GM19395 (cell line): ENCODE data around the gene NUP210L.

Experiments
- ATAC-seq: cut with Tn5 transposase; IDR thresholded peaks from one replicate; pipeline ENCODE4 v1.9.1; 2021; ENCODE audit warnings: mild to moderate bottlenecking, moderate library complexity; ENCODE audit not compliant: unreplicated experiment

Gene NUP210L

DNA sequence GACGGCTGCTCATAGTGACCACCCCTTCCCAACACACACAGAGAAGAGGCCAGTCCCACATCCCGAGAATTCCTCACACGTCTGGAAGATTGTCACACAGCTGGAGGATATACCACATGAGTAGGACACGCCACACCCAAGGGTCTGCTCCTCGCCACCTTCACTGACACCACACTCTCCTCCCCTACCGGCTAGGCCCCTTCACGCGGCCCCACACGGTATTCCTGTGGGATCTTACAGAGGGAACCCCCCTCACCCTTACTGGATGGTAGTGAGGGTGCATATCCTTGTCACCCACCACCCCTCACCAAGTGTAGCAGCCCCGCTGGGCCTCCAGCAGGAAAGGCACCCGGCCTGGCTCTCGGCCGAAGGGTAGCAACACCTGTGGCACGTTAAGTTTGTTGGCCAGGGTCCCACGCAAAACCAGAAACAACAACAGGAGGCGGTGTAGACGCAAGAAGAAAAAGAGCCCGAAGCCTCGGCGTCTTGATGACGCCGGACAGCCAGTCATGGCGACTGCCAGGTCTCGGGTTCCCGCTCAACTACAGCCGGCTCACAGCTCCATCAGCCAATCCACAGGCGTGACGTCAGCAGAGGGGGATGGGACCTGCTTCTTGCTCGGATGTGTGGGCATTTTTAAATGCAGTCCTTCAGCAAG lies at the start of gene NUP210L:
NUP210L (minus strand) TSS at position 540 of the 658 bp plus-strand sequence.
- no peak for ATAC-seq

DNA sequence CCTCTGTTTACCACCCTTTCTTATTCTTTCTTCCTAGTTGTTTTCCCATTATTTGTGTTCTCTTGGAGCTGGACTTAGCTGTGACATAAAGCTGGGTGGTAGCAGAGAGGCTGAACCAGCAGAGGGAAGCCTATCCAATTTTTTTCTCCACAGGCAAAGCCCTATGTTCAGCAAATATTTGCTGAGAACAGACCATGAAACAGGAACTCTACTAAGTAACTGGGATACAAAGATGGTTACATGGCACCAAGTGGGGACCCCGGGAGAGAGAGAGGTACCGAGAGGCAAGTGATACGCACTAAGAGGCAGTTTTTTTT lies 44.6 kb upstream of the NUP210L start:
- ATAC-seq: no peak

GRCh38 chr1:154198756-154199562 lies 44.1 kb upstream of the NUP210L start:
- ATAC-seq: no peak

DNA sequence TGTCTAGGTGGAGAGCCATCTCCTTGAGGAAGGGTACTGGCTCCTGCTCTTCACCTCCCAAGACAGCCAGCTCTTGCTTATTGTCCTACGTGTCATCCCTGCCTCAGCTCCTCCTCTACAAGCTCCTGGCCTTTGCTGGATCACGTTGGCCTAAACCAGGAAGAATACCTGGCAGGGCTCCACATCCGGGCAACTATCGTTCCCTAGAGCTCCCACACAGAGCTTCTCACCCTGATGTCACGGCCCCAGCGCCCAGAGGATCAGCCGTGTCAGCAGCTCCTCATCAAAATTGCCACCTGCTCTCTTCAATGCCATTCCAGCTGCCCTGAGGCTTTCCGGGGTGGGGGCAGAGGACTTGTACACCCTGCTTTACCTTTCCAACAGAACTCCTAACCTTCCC lies 38.9 kb upstream of the NUP210L start:
- no peak for ATAC-seq

GRCh38 chr1:154192476-154192875 lies 37.6 kb upstream of the NUP210L start:
- ATAC-seq: no peak

GRCh38 chr1:154191990-154192461 lies 37.2 kb upstream of the NUP210L start, which contains the start of gene TPM3:
Gene TPM3, minus strand, starts transcription at chr1:154192100. Its CDS starts 82 bp downstream, at chr1:154192018.
- ATAC-seq: no peak

DNA sequence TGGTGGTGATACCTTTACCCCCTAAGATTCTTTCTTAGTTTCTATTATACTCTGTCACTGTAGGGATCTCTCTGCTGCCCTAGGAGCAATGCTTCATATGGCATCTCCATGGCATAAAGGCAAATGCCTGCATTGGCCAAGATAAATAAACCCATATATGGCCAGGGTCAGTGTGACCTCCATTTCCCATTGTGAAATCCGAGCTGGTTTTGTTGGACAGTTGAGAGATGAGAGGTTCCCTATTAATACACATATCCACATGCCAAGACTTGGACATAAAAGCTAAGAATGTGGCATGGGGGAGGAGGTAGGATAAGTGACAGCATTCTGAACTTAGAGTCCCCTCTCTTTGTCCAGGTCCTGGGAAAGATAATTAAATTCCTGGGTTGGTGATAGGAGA lies 35.7 kb upstream of the NUP210L start:
- no peak for ATAC-seq

DNA sequence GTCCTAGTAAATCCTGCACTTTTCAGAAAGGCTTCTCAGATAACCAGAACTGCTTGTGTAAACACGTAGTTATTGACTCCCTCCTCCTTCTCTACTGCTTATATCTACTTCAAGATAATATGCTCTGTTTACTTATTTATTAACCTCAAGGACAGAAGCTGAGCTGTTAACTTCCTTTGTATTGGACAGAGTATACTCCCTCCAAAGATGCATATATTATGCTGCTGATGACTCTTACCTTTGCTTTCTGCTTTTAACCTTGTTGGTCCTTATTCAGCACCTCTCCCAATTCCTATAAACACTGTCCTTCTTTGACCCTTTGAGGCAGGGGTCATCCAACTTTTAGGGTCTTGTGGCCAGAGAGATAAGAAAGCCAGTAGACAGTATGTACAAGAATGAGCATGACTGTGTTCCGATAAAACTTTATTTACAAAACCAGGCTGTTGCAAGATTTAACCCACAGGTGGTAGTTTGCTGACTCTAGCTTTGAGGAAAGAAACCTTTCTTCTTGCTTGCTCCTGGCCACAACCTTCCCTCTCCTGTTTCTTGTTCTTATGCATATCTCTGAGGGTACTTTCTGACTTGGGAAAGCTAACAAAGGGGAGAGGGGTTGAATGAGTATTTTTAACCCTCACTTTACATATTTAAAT lies 32.1 kb upstream of the NUP210L start:
- no peak for ATAC-seq

- ATAC-seq: no peak
Measured at GRCh38 chr1:154186177-154186576, 31.3 kb upstream of the NUP210L start.

DNA sequence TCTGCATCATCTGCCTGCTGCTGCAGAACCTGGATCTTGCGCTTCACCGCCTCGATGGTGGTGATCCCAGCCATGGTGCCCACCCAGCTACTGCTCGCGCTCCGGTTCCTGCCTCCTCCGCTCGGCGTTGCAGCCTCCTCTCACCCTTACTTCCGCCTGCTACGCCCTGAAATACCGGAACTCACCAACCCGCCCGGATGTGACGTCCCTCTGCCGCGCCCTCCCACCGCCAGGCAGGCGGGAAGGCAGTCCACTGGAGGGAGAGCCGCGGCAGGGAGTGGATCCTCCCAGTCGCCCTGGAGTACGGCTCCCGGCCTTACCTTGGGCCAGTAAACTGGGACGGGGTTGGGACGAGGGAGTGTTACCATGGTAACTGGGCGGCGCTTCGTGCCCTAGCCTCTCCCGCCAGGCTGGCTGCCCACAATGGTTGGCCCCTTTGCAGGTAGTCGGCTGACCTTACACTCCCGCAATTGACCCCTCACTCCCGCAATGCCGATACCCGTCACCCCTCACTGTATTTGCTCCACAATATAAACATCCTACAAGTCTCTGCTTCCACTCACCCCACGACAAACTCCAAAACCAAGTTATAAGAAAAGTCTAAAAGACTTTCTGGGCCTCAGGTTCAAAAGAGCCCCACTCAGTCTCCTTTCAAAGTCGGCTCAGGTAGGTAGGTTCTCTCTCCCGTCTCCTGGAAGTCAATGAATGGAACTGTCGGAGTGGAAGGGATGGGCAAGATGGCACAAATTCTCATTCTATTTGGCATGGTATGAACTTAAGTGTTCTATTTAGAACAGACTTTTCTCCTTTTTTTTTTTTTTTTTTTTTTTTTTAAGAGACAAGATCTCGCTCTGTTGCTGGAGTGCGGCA lies 28.4 kb upstream of the NUP210L start:
- ATAC-seq: peak; percentile 71

DNA sequence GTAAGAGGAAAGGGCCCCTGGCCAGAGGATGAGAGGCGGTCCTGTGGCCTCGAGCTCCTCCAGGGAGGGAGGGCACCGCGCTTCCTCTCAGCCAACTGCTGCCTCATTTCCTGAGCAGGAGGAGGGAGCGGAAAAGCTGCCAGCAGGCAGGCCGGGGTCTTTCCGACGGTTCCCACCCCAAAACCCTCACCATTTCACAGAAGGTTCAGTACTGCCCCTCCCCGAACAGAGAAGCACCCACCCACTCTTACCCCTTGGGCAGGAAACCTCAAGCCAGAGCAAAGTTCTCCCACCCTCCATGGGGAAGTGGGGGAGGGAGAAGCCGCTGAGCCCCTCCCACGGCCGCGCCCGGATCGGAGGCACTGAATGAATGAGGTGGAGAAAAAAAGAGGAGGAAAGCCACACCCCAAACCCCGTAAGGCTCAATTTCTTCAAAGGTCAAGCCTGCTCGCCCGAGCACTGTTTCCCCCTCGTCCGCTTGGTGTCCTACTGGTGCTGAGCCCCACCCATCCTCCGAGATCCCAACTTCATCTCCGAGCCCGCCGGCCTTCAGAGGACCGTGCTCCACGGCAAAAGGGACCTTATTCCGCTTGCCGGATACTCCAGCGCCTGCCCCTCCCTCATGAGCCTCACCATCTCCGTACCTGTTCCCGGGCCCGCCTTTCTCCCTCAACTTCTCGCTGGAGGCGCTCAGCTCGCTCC lies 27.6 kb upstream of the NUP210L start:
- peak; percentile 58 for ATAC-seq

DNA sequence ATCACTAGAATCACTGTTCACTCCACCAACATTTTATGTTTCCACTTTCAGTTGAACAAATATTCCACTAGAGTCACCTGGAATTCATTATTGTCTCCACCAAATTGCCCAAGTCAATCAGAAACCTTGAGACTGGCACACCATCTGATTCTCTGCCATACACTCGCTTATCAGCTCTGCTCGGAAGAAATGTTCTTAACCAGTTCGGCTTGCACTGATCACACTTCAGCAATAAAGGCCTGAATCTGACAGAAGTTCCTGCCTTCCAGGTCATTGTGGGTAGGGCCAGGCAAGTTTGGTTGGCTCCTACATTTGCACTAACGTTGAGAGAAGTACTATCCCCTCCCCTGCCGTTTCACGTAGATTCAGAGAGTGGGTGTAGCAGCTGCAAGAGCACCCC lies 27.1 kb upstream of the NUP210L start:
- ATAC-seq: no peak

DNA sequence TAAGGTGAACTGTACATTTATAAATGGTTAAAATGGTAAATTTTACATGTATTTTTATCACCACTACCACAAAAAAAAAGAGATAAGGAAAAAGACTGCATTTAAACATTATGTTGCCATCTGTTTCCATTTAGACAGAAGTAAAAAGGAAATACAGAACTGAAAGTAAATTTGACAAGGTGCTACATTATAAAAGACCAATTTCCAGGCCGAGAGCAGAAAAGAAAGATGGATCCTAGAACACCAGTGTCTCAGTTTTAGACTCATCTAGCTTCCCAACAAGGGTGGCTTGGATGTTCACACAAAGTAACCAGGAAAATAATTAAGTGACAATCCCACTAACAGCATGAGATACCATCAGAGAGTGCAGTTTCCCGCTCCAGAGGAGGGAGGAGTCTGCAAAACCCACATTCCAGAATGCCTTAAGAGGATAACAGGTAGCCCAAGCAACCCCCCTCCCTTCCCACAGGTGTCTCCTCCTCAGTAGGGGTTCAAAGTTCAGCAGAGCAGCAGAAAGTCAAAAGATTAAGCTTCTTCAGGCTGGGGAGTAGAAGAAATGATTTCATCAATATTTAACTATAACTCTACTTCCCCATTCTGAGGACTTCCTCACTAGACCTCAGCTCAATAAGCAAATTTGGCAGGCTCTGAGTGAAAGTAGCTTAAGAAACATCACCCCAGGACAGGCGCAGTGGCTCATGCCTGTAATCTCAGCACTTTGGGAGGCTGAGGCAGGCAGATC lies 25.2 kb upstream of the NUP210L start:
- ATAC-seq: no peak

- ATAC-seq: no peak
Measured at GRCh38 chr1:154178911-154179811, 24.3 kb upstream of the NUP210L start.

- no peak for ATAC-seq
Measured at GRCh38 chr1:154178013-154178412, 23.1 kb upstream of the NUP210L start.

- no peak for ATAC-seq
Measured at GRCh38 chr1:154176337-154176736, 21.5 kb upstream of the NUP210L start.

DNA sequence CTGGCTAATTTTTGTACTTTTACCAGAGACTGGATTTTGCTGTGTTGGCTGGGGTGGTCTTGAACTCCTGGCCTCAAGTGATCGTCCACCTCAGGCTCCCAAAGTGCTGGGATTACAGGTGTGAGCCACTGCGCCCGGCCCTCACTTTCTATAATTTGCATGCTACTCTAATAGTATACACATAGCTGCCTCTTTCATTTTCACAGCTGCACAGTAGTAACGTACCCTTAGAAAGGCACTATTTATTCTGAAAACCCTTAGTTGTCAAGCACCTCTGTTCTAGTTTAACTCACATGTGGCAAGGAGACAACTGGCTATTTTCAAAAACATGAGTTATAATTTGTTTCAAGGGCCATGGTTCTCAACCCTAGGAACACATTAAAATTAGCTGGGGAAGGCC lies 19.8 kb upstream of the NUP210L start:
- ATAC-seq: no peak

DNA sequence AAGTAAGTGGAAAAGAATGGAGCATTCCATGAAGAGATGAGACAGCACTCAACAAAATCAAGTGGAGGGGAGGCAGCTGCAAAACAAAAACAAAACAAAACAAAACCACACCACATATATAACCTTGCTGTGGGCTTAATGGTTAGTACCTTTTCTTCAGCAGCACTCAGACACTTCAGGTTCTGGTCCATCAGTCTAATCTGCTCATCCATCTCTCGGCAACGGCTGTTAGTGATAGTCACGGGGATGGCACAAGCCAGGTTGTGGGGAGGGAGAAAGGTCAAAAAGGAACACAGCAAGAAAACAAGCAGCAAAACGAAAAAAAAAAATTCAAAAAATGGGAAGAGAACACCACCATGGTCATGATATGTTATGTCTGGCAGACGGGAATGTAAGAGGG lies 17.0 kb upstream of the NUP210L start:
- ATAC-seq: no peak

DNA sequence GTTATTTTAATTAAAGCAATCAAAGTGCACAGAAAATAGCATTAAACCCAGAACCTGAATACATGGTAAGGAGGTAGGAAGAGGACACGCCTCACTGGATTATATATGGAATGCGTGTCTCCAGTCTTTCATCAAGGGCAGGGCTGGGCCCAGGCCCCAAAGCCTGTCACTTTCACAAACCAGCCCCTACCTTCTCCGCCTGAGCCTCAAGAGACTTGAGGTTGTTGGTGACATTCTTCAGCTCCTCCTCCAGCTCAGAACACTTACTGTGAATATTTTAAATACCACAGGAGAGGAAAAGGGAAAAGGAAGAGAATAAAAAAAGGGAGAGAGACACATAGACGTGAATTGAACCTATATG lies 16.3 kb upstream of the NUP210L start:
- no peak for ATAC-seq
